Hematopoietic multipotent progenitor cell treated with erythropoietin and hydrocortisone succinate and interleukin-3 and kit ligand, for 15 days (in vitro differentiated cells): ENCODE results near the gene ZNF429.
"Not testable (repeated sequence)": the region's sequence is repeated elsewhere in the genome, so short reads cannot be mapped to it uniquely, and the experiment has no call there.

ENCODE experiments used
- DNase-seq: peaks from one replicate; pipeline ENCODE4 v3.0.0-alpha.2; 2015; ENCODE audit warnings: low spot score

The ZNF429 gene

DNA sequence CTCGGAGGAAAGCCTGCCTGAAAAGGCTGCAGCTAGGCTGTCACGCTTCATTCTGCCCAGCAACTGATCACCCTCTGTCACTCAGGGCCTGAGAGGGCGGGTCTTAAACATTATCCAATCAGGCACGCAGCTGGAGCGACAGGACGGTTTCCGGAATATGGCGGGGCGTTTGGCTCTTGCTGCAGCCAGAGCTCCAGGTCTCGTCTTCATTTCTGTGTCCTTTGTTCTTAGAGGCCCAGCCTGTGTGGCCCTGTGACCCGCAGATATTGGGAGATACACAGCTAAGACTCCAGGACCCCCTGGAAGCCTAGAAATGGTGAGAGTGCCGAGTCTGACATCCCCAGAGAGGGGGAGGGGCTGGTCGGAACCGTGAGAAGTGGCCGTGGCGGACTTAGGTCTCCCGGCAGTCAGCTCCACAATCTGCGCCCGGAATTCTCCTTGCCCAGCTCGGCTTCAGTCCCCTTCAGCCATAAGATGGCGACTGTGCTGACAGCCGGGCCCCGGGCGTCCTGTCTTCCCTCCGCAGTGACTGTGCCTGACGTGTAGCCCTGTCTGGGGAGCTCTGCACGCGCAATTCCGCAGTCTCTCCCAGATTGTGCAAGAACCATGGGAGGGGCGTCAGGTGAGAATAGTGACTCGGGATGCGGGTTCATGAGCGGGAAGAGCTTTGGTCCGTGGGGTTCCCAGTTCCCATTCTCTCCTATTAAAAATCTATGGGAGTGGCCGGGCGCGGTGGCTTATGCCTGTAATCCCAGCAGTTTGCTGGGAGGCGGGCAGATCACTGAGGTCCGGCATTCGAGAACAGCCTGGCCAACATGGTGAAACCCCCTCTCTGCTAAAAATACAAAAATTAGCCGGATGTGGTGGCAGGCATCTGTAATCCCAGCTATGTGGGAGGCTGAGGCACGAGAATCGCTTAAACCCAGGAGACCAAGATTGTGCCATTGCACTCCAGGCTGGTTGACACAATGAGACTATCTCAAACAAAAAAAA lies at the start of gene ZNF429:
TSS of gene ZNF429 (plus strand) at position 144 of the 993 bp plus-strand sequence. CDS start at position 314, 170 bp downstream.
- peak; percentile 94 for DNase-seq

- DNase-seq, result peak; percentile 36
Measured at GRCh38 chr19:21460686-21461085, 44.7 kb upstream of the ZNF429 start.

DNA sequence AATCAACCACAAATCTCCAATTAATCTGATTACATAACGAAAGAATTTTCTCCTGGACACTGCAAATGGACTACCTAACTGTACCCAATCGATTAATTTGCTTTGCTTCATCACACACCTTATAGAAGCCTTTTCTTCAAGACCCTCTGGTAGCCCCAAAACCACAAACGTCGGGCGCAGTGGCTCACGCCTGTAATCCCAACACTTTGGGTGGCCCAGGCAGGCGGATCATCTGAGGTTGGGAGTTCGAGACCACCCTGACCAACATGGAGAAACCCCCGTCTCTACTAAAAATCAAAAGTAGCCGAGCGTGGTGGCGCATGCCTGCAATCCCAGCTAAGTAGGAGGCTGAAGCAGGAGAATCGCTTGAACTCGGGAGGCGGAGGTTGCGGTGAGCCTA lies 42.9 kb upstream of the ZNF429 start:
- DNase-seq, result no peak

DNA sequence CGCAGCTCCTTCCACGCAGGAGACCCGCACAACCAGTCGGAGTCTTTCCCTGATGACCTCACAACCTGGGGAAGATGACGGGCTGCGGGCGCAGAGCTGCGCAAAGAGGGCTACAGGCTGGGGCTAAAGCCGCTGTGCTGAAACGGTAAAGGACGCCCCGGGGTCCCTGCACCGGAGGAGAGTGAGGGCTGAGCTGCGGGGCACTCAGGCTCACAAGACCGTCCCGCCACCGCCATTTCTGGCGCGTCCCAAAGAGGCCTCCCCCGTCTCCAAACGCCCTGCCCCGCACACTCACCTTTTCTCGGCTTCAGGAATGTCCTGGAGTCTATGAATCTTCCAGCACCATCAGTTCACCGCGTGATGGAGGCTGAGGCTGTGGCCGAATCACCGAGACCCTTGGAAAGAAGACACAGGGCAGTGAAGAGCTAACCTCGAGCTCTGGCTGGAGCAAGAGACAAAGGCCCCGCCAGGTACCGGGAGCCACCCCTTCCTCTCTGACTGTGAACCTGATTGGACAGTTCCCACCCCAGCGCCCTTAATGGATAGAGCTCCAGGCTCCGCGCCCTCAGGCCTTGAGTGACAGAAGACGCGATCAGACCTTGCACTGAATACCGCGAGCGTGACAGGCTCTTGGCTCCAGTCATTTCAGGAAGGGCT lies 41.8 kb upstream of the ZNF429 start:
- peak; percentile 4 for DNase-seq

DNA sequence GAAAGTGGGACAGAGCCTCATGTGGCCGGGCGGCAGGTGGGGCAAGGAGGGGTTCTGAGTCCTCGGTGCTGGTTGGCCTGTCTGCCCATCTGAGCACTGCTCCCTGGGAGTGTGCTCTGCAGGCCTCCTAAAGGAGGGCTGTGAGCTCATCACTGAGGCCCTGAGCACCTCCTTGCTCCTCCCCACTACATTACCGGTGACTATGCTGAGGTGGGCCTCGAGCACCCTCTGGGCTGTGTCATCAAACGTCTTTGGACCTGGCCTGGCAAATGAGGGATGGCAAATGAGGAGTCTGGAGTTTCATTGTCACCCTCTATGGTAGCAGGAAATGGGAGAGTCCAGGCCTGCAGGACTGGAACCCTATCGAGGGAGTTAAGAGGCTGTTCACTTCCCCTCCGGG lies 38.8 kb upstream of the ZNF429 start:
- no peak for DNase-seq

DNA sequence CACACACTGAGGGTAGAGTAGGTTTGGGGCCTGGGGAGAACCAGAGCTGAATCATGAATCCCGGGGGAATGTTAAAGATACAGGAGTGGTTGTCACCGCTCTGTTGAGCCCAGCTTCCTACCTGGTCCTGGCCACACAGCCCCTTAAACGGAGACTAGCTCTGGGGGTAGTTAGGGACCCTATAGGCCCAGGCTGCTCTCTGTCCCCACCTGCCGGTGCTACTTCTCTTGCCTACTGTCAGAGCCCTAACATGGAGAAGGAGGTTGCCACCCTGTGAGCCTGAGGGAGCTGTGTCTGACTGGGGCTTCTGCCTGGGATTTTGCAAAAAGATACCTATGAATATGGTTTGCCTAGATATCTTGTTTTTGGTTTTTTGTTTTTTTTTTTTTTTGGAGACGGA lies 36.6 kb upstream of the ZNF429 start:
- no peak for DNase-seq

GRCh38 chr19:21472507-21472906 lies 32.9 kb upstream of the ZNF429 start:
- no peak for DNase-seq

DNA sequence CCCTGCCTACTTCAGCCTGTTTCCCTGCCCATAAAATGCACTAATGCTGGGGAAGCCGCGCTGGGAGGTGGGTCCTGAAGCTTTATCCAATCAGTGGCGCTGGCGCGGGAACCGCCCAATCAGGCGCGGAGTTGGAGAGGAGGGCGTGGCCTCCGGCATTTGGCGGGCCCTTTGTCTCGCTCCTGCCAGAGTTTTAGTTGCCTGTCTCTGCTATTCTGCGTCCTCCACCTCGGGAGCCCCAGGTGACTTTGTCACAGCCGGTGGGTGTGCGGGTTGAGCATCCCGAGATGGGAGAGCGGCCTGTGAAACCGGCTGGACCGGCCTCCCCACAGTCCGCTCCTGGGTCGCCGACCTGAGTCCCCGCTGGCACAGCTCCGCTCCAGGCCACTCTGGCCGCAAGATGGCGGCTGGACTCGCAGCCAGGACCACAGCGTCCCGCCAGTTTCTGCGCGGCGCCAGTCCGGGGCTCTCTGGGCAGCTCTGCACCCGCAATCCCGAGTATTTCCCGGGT lies 30.7 kb upstream of the ZNF429 start:
- DNase-seq, result peak; percentile 59

DNA sequence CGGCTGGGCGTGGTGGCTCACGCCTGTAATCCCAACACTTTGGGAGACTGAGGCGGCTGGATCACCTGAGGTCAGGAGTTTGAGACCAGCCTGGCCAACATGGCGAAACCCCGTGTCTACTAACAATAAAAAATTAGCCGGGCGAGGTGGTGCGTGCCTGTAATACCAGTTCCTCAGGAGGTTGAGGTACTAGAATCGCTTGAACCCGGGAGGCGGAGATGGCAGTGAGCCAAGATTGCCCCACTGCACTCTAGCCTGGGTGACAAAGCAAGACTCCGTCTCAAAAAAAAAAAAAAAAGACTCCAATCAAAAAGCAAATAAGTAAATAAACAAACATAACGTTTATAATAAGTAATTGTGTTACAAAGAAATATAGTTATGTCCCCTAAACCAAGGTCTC lies 23.0 kb upstream of the ZNF429 start:
- DNase-seq, result not testable (repeated sequence)

DNA sequence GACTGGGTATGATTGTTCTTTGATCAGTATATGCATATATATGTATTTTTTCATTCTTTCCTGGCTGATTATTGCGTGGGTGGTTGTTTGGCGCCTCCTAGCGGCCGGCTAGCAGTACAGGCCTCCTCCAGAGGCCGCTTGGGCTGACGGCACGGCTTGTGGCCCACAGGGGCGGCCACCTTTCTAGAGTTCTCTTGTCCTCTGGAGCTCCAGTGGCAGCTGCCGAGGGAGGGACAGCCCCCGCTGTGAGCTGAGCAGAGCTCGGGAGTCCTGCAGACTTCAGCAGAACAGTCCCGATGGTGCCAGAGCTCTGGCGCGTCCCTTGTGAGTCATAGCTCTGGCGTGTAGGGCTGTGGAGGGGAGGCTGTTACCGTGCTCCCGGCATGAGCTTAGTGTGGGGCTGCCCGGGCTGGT lies 22.5 kb upstream of the ZNF429 start:
- DNase-seq, result peak; percentile 69

DNA sequence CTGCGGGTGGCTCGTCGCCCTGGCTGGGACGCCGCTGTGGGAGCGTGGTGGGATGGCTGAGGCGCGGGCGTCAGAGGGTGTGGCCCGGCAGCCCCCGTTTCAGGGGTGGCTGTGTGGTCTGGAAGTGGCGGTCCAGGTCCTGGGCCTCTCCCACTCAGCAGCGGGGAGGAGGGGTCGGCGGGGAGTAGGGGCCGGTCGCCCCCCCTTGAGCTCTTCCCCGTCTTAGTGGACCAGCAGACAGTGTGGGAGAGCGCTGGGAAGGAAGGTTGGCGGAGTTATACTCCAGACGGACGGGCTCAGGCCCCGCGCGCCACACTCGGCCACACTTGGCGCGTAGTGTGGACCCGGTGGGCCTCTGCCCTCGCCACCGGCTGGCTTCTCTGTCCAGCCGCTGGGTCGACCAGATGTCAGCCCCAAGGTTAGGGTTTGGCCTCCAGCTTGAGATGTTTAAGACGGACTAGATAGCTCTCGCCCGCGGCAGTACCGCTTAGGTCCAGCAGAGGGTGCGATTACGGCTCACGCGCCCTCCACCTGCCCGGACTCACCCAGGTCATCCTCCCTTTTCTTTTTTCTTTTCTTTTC lies 21.7 kb upstream of the ZNF429 start:
- DNase-seq, result peak; percentile 71

GRCh38 chr19:21484631-21485030 lies 20.8 kb upstream of the ZNF429 start:
- no peak for DNase-seq

DNA sequence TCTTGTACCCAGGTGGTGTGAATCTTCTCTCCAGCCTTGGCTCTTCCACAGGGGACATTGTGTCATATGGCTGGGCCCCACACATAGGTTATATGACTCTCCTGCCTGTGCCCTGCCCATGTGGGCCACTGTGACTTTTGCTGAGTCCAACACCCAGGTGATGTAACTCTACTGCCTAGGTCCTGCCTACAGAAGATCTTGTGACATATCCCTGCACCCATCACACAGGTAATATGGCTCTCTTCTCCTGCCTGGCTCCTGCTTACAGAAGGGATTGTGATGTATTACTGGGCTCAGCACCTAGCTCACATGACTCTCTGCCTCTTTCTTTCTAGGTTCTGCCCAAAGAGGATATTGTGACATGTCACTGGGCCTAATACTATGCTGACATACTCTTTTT lies 19.5 kb upstream of the ZNF429 start:
- no peak for DNase-seq

GRCh38 chr19:21487969-21488368 lies 17.4 kb upstream of the ZNF429 start:
- DNase-seq, result no peak

- no peak for DNase-seq
Measured at GRCh38 chr19:21491146-21491545, 14.3 kb upstream of the ZNF429 start.

GRCh38 chr19:21492947-21493906 lies 12.2 kb upstream of the ZNF429 start:
- DNase-seq, result no peak

DNA sequence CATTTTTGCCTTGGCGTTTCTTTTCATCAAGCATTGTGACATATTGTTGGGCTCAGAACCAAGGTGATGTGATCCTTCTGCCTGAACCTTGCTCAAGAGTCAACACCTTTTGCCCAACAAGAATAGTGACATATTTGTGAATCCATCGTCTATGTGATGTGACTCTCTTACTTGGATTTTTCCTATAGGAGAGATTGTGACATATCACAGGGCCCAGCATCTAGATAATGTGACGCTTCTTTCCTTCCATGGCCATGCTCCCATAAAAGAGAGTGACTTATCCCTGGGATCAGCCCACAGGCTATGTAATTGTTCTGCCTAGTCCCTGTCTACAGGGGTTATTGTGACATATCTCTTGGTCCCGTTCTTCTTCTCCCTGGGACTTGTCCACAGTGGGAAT lies 8.5 kb upstream of the ZNF429 start:
- DNase-seq, result no peak

DNA sequence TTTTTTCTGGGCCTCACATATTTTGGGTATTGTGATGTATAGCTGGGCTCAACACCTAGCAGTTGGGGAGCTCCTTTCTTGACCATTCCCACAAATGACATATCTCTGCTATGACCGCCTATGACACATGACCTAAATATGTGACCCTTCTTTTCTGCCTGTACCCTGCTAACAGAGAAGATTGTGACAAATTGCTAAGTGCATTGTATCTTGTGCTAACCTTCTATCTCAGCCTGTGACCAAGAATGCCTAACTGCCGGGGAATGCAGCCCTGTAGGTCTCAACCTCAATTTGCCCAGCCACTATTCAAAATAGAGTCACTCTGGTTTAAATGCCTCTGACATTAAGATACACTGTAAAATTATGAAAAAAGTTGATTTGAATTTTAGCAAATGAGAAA lies 6.8 kb upstream of the ZNF429 start:
- DNase-seq, result no peak

- no peak for DNase-seq
Measured at GRCh38 chr19:21508198-21508597, 2.8 kb downstream of the ZNF429 start.

DNA sequence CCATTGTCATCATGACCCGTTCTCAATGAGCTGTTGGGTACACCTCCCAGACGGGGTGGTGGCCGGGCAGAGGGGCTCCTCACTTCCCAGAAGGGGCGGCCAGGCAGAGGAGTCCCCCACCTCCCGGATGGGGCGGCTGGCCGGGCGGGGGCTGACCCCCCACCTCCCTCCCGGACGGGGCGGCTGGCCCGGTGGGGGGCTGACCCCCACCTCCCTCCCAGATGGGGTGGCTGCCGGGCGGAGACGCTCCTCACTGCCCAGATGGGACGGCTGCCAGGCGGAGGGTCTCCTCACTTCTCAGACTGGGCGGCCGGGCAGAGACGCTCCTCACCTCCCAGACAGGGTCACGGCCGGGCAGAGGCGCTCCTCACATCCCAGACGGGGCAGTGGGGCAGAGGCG lies 5.7 kb downstream of the ZNF429 start:
- DNase-seq, result not testable (repeated sequence)

- not testable (repeated sequence) for DNase-seq
Measured at GRCh38 chr19:21512609-21513008, 7.2 kb downstream of the ZNF429 start.
